Measurements from ENCODE around the gene NOXO1.

NOXO1 gene

GRCh38 chr16:2009164-2009711 lies 28.0 kb upstream of the NOXO1 start:
- H3K18ac ChIP-seq (ENCODE audit: low read length): peak overlapping the region; percentile 81
- no peaks in the 10 kb centered on the region for H3K27me3 ChIP-seq (ENCODE audit: insufficient read depth, low read length)
- peaks cover 7% of the 10 kb centered on the region for H3K79me1 ChIP-seq (ENCODE audit: low read length)
- H3K27ac ChIP-seq (ENCODE audit: low read depth, low read length): peak overlapping the region; percentile 22
- H3K4me3 ChIP-seq (ENCODE audit: low read depth, low read length): peak overlapping the region; percentile 96
- peaks cover 13% of the 10 kb centered on the region for H3K79me2 ChIP-seq (ENCODE audit: control insufficient read depth, insufficient read depth, low read length, poor library complexity)
- H4K8ac ChIP-seq (ENCODE audit: low read depth, low read length): peak overlapping the region; percentile 77
- H3K36me3 ChIP-seq (ENCODE audit: control insufficient read depth in 1 of 2, insufficient read depth in 2 of 2, low read length in 2 of 2): peaks cover 7 to 9% of the 10 kb centered on the region in 2 experiments
- peaks cover 1% of the 10 kb centered on the region for H3K9me3 ChIP-seq (ENCODE audit: insufficient read depth, low read depth, low read length)
- peak overlapping the region; percentile 32 for H2AK5ac ChIP-seq (ENCODE audit: low read length)
- WGBS (ENCODE audit: extremely low coverage, insufficient coverage, insufficient read length): no CpG with 5 or more reads among the region's 55 CpGs
- H3K23ac ChIP-seq (ENCODE audit: low read length): no peak overlapping the region
- no peak overlapping the region for H2BK12ac ChIP-seq (ENCODE audit: low read length)
- peak in 1 of 2 donors; percentile 43 for DNase-seq
- peak overlapping the region; percentile 26 for H2BK5ac ChIP-seq (ENCODE audit: low read depth, low read length, poor library complexity)
- H4K12ac ChIP-seq (ENCODE audit: low read depth, low read length): peak overlapping the region; percentile 73
- H2BK120ac ChIP-seq (ENCODE audit: insufficient read depth, low read length, poor library complexity): peak overlapping the region; percentile 52
- peak overlapping the region; percentile 68 for H3K4ac ChIP-seq (ENCODE audit: low read depth, low read length)
- peak overlapping the region; percentile 85 for H3K4me2 ChIP-seq (ENCODE audit: low read length)
- H3K14ac ChIP-seq (ENCODE audit: low read length): peak overlapping the region; percentile 88
- peak overlapping the region; percentile 99 for H3K9ac ChIP-seq (ENCODE audit: low read length)
- H4K91ac ChIP-seq (ENCODE audit: low read depth, low read length): peak overlapping the region; percentile 81
- peak overlapping the region; percentile 50 for H2AFZ ChIP-seq (ENCODE audit: insufficient read depth, low read length, poor library complexity)
- H3K4me1 ChIP-seq (ENCODE audit: control insufficient read depth in 1 of 2, insufficient read depth in 2 of 2, low read length in 2 of 2): peaks cover 9 to 23% of the 10 kb centered on the region in 2 experiments

GRCh38 chr16:2008631-2009163 lies 27.4 kb upstream of the NOXO1 start:
- no peak overlapping the region for H4K8ac ChIP-seq (ENCODE audit: low read depth, low read length)
- H3K9ac ChIP-seq (ENCODE audit: low read length): peak overlapping the region; percentile 99
- H2BK5ac ChIP-seq (ENCODE audit: low read depth, low read length, poor library complexity): no peak overlapping the region
- DNase-seq: peak in 1 of 2 donors; percentile 52
- no peak overlapping the region for H3K27ac ChIP-seq (ENCODE audit: low read depth, low read length)
- H3K4me2 ChIP-seq (ENCODE audit: low read length): peak overlapping the region; percentile 85
- peaks cover 7 to 9% of the 10 kb centered on the region in 2 experiments for H3K36me3 ChIP-seq (ENCODE audit: control insufficient read depth in 1 of 2, insufficient read depth in 2 of 2, low read length in 2 of 2)
- H3K23ac ChIP-seq (ENCODE audit: low read length): no peak overlapping the region
- H4K12ac ChIP-seq (ENCODE audit: low read depth, low read length): no peak overlapping the region
- no peaks in the 10 kb centered on the region for H3K27me3 ChIP-seq (ENCODE audit: insufficient read depth, low read length)
- H2BK12ac ChIP-seq (ENCODE audit: low read length): no peak overlapping the region
- WGBS (ENCODE audit: extremely low coverage, insufficient coverage, insufficient read length): no CpG with 5 or more reads among the region's 23 CpGs
- no peak overlapping the region for H2AFZ ChIP-seq (ENCODE audit: insufficient read depth, low read length, poor library complexity)
- H3K79me2 ChIP-seq (ENCODE audit: control insufficient read depth, insufficient read depth, low read length, poor library complexity): peaks cover 13% of the 10 kb centered on the region
- H3K79me1 ChIP-seq (ENCODE audit: low read length): peaks cover 7% of the 10 kb centered on the region
- no peak overlapping the region for H4K91ac ChIP-seq (ENCODE audit: low read depth, low read length)
- peak overlapping the region; percentile 56 for H3K4ac ChIP-seq (ENCODE audit: low read depth, low read length)
- H3K4me3 ChIP-seq (ENCODE audit: low read depth, low read length): peak overlapping the region; percentile 96
- no peak overlapping the region for H2AK5ac ChIP-seq (ENCODE audit: low read length)
- H3K4me1 ChIP-seq (ENCODE audit: control insufficient read depth in 1 of 2, insufficient read depth in 2 of 2, low read length in 2 of 2): peaks cover 13 to 26% of the 10 kb centered on the region in 2 experiments
- H3K18ac ChIP-seq (ENCODE audit: low read length): no peak overlapping the region
- H3K14ac ChIP-seq (ENCODE audit: low read length): no peak overlapping the region
- H3K9me3 ChIP-seq (ENCODE audit: insufficient read depth, low read depth, low read length): peaks cover 1% of the 10 kb centered on the region
- H2BK120ac ChIP-seq (ENCODE audit: insufficient read depth, low read length, poor library complexity): no peak overlapping the region

- H3K4me1 ChIP-seq (ENCODE audit: control insufficient read depth in 1 of 2, insufficient read depth in 2 of 2, low read length in 2 of 2): peaks cover 13 to 26% of the 10 kb centered on the region in 2 experiments
- no peak overlapping the region for H3K27ac ChIP-seq (ENCODE audit: low read depth, low read length)
- no peaks in the 10 kb centered on the region for H3K27me3 ChIP-seq (ENCODE audit: insufficient read depth, low read length)
- H2AK5ac ChIP-seq (ENCODE audit: low read length): no peak overlapping the region
- DNase-seq: peak; percentile 85 to 91
- H4K12ac ChIP-seq (ENCODE audit: low read depth, low read length): no peak overlapping the region
- no peak overlapping the region for H2AFZ ChIP-seq (ENCODE audit: insufficient read depth, low read length, poor library complexity)
- no peak overlapping the region for H3K18ac ChIP-seq (ENCODE audit: low read length)
- H3K9ac ChIP-seq (ENCODE audit: low read length): no peak overlapping the region
- no peak overlapping the region for H2BK5ac ChIP-seq (ENCODE audit: low read depth, low read length, poor library complexity)
- H3K23ac ChIP-seq (ENCODE audit: low read length): no peak overlapping the region
- peaks cover 12 to 14% of the 10 kb centered on the region in 2 experiments for H3K36me3 ChIP-seq (ENCODE audit: control insufficient read depth in 1 of 2, insufficient read depth in 2 of 2, low read length in 2 of 2)
- H4K91ac ChIP-seq (ENCODE audit: low read depth, low read length): no peak overlapping the region
- H3K9me3 ChIP-seq (ENCODE audit: insufficient read depth, low read depth, low read length): peaks cover 1% of the 10 kb centered on the region
- peak overlapping the region; percentile 85 for H3K4me2 ChIP-seq (ENCODE audit: low read length)
- H2BK12ac ChIP-seq (ENCODE audit: low read length): no peak overlapping the region
- no peak overlapping the region for H3K4me3 ChIP-seq (ENCODE audit: low read depth, low read length)
- peaks cover 13% of the 10 kb centered on the region for H3K79me2 ChIP-seq (ENCODE audit: control insufficient read depth, insufficient read depth, low read length, poor library complexity)
- peaks cover 7% of the 10 kb centered on the region for H3K79me1 ChIP-seq (ENCODE audit: low read length)
- H2BK120ac ChIP-seq (ENCODE audit: insufficient read depth, low read length, poor library complexity): no peak overlapping the region
- no CpG with 5 or more reads among the region's 15 CpGs for WGBS (ENCODE audit: extremely low coverage, insufficient coverage, insufficient read length)
- no peak overlapping the region for H3K14ac ChIP-seq (ENCODE audit: low read length)
- no peak overlapping the region for H4K8ac ChIP-seq (ENCODE audit: low read depth, low read length)
- H3K4ac ChIP-seq (ENCODE audit: low read depth, low read length): peak overlapping the region; percentile 32
These were observed 26.8 kb upstream of the NOXO1 start for GRCh38 chr16:2008009-2008526.

DNA sequence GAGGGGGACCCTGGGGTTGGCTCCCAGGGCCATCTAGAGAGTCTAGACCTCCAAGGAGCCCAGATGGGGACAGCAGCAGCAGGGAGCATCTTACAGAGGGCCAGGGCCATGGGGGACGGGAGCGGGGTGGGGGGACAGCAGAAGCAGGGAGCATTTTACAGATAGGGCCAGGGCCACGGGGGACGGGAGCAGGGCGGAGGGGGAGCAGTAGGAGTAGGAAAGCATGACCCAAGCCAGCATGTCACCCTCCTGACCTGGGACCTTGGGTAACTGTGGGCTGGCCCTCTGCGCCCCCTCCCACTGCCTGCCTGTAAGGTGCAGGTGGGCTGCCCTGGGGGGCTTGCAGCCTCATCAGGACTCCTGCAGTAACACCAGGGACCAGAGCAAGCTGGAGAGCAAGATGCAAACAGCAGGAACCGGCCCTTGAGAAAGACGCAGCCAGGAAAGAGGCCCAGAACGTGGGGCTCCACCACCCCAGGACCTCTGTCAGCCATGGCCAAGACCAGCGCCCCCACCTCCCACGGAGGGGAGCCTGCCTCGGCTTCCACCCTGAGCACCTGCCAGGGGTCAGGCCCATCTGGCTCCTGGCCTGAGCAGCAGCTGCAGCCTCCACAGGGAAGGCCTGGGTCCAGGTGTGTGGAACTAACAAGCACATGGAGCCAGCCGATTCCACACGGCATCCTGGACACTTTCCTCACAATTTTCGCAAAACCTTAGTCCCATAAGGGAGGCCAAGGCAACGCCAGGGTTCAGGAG lies 26.0 kb upstream of the NOXO1 start:
- H4K8ac ChIP-seq (ENCODE audit: low read depth, low read length): no peak overlapping the region
- H3K4me2 ChIP-seq (ENCODE audit: low read length): no peak overlapping the region
- H3K18ac ChIP-seq (ENCODE audit: low read length): no peak overlapping the region
- no peak overlapping the region for H2BK5ac ChIP-seq (ENCODE audit: low read depth, low read length, poor library complexity)
- H3K14ac ChIP-seq (ENCODE audit: low read length): no peak overlapping the region
- H3K27ac ChIP-seq (ENCODE audit: low read depth, low read length): no peak overlapping the region
- H3K79me2 ChIP-seq (ENCODE audit: control insufficient read depth, insufficient read depth, low read length, poor library complexity): peaks cover 13% of the 10 kb centered on the region
- H3K4me1 ChIP-seq (ENCODE audit: control insufficient read depth in 1 of 2, insufficient read depth in 2 of 2, low read length in 2 of 2): peaks cover 13 to 26% of the 10 kb centered on the region in 2 experiments
- DNase-seq: no peak
- H3K79me1 ChIP-seq (ENCODE audit: low read length): peaks cover 7% of the 10 kb centered on the region
- H2AK5ac ChIP-seq (ENCODE audit: low read length): no peak overlapping the region
- no peak overlapping the region for H4K12ac ChIP-seq (ENCODE audit: low read depth, low read length)
- H3K9me3 ChIP-seq (ENCODE audit: insufficient read depth, low read depth, low read length): peaks cover 1% of the 10 kb centered on the region
- no peak overlapping the region for H2BK120ac ChIP-seq (ENCODE audit: insufficient read depth, low read length, poor library complexity)
- no peaks in the 10 kb centered on the region for H3K27me3 ChIP-seq (ENCODE audit: insufficient read depth, low read length)
- peak overlapping the region; percentile 41 for H3K4ac ChIP-seq (ENCODE audit: low read depth, low read length)
- H3K36me3 ChIP-seq (ENCODE audit: control insufficient read depth in 1 of 2, insufficient read depth in 2 of 2, low read length in 2 of 2): peaks cover 20 to 22% of the 10 kb centered on the region in 2 experiments
- no peak overlapping the region for H3K9ac ChIP-seq (ENCODE audit: low read length)
- no CpG with 5 or more reads among the region's 16 CpGs for WGBS (ENCODE audit: extremely low coverage, insufficient coverage, insufficient read length)
- no peak overlapping the region for H3K23ac ChIP-seq (ENCODE audit: low read length)
- H4K91ac ChIP-seq (ENCODE audit: low read depth, low read length): no peak overlapping the region
- no peak overlapping the region for H2BK12ac ChIP-seq (ENCODE audit: low read length)
- no peak overlapping the region for H2AFZ ChIP-seq (ENCODE audit: insufficient read depth, low read length, poor library complexity)
- H3K4me3 ChIP-seq (ENCODE audit: low read depth, low read length): no peak overlapping the region

All from trophoblast cell (in vitro differentiated cells and primary cell).